H1 (cell line): Measurements from ENCODE around the gene DCLK1. TPM values are rescaled to one million over a fixed set of nuclear protein-coding genes. Genes with fewer than 3 reads are reported as not detected.
A peak's percentile ranks its signal among the peaks of the same experiment; 100 is the strongest.

ENCODE experiments used
- CTCF ChIA-PET: fragments of 300-600 bp; sonication (Branson Sonifier 250); formaldehyde crosslinking; loops from one replicate; lab custom pipeline; 2021; ENCODE audit not compliant: partially characterized antibody; lab: Charles Lee
- POLR2A ChIA-PET: fragments of 300-600 bp; sonication (Branson Sonifier 250); formaldehyde crosslinking; loops from one replicate; lab custom pipeline; 2021; ENCODE audit warnings: inconsistent platforms; ENCODE audit not compliant: partially characterized antibody; lab: Charles Lee
- DNase-seq, 2 experiments: peaks; one replicate each; pipeline versions ENCODE4 v3.0.0 to v3.0.0-alpha.2; 2010 to 2022; ENCODE audit warnings: low spot score in 2 of 2, low read depth in 1 of 2, mixed read lengths in 1 of 2
- FAIRE-seq: peaks from 2 replicates; lab custom pipeline; 2011; peaks lifted over from hg19 to GRCh38; lab: Jason Lieb, UNC
- H2AFZ ChIP-seq: 2 replicates; pipeline ENCODE4 v1.8.1; 2012; ENCODE audit warnings: low read length, inconsistent platforms
- H2AK5ac ChIP-seq: 2 replicates; pipeline ENCODE4 v1.6.1; 2013; ENCODE audit warnings: low read depth, low read length
- H2BK120ac ChIP-seq: replicated peaks from 2 replicates; pipeline ENCODE3; 2013; ENCODE audit warnings: low read depth, low read length, inconsistent platforms
- H2BK12ac ChIP-seq: 2 replicates; pipeline ENCODE4 v1.6.1; 2013; ENCODE audit warnings: low read depth, low read length
- H2BK15ac ChIP-seq: 2 replicates; pipeline ENCODE4 v1.6.1; 2013; ENCODE audit warnings: low read length
- H2BK20ac ChIP-seq: 2 replicates; pipeline ENCODE4 v1.6.1; 2013; ENCODE audit warnings: low read length
- H2BK5ac ChIP-seq: 2 replicates; pipeline ENCODE4 v1.6.1; 2013; ENCODE audit warnings: low read depth, low read length
- H3K14ac ChIP-seq: 2 replicates; pipeline ENCODE4 v1.6.1; 2013; ENCODE audit warnings: inconsistent platforms; ENCODE audit not compliant: insufficient read length
- H3K18ac ChIP-seq: 2 replicates; pipeline ENCODE4 v1.6.1; 2013; ENCODE audit warnings: low read length; ENCODE audit errors: extremely low read depth
- H3K23ac ChIP-seq: 2 replicates; pipeline ENCODE4 v1.6.1; 2013; ENCODE audit warnings: inconsistent platforms; ENCODE audit not compliant: insufficient read length
- H3K23me2 ChIP-seq: 2 replicates; pipeline ENCODE4 v1.6.1; 2013; ENCODE audit warnings: low read depth, low read length
- H3K27ac ChIP-seq: 2 replicates; pipeline ENCODE4 v1.6.1; 2011; ENCODE audit warnings: low read depth, low read length, inconsistent platforms
- H3K27me3 ChIP-seq, 4 experiments: replicated peaks in 1 of 4; 1 replicate in 1 of 4; 2 replicates in 3 of 4; pipeline versions ENCODE4 v1.6.1 to v1.8.1; 2011 to 2013; ENCODE audit warnings: low read length in 3 of 4, mild to moderate bottlenecking in 3 of 4, inconsistent platforms in 2 of 4, mixed read lengths in 2 of 4, moderate library complexity in 1 of 4; ENCODE audit not compliant: control insufficient read depth in 3 of 4, insufficient read depth in 3 of 4; ENCODE audit errors: extremely low read depth in 1 of 4
- H3K36me3 ChIP-seq, 4 experiments: 2 replicates each; pipeline versions ENCODE4 v1.6.1 to v1.8.1; 2011 to 2013; ENCODE audit warnings: mild to moderate bottlenecking in 4 of 4, low read length in 3 of 4, moderate library complexity in 2 of 4, control low read depth in 1 of 4, inconsistent platforms in 1 of 4; ENCODE audit not compliant: insufficient read depth in 4 of 4, control insufficient read depth in 2 of 4
- H3K4ac ChIP-seq: replicated peaks from 2 replicates; pipeline ENCODE3; 2013; ENCODE audit warnings: low read length, low read depth, mixed read lengths, inconsistent platforms; ENCODE audit not compliant: insufficient read length
- H3K4me1 ChIP-seq, 4 experiments: replicated peaks in 1 of 4; 1 replicate in 1 of 4; 2 replicates in 3 of 4; pipeline versions ENCODE4 v1.6.1 to v1.8.1; 2011 to 2013; ENCODE audit warnings: low read length in 3 of 4, inconsistent platforms in 2 of 4, mixed read lengths in 1 of 4; ENCODE audit not compliant: insufficient read depth in 4 of 4, control insufficient read depth in 3 of 4
- H3K4me2 ChIP-seq, 2 experiments: 2 replicates each; pipeline versions ENCODE4 v1.6.1 to v1.8.1; 2011 to 2013; ENCODE audit warnings: low read depth in 2 of 2, low read length in 2 of 2, control low read depth in 1 of 2, inconsistent platforms in 1 of 2, mild to moderate bottlenecking in 1 of 2; ENCODE audit not compliant: insufficient read depth in 1 of 2
- H3K4me3 ChIP-seq, 4 experiments: fragments of 200-600, 300-600 bp in 1 of 4; sonication (generic), shearing (Covaris generic), sonication (Bioruptor Twin) in 1 of 4; 2 replicates each; pipeline versions ENCODE4 v1.5.1 to v1.8.1; 2011 to 2016; ENCODE audit warnings: low read length in 4 of 4, low read depth in 3 of 4, control low read depth in 2 of 4, inconsistent platforms in 2 of 4, mild to moderate bottlenecking in 2 of 4, mixed read lengths in 1 of 4, moderate library complexity in 1 of 4; ENCODE audit not compliant: insufficient read depth in 2 of 4; ENCODE audit errors: extremely low read depth in 1 of 4
- H3K56ac ChIP-seq: replicated peaks from 2 replicates; pipeline ENCODE3; 2013; ENCODE audit warnings: low read depth, mild to moderate bottlenecking, mixed read lengths, low read length, inconsistent platforms; ENCODE audit not compliant: insufficient read length
- H3K79me1 ChIP-seq: 2 replicates; pipeline ENCODE4 v1.6.1; 2013; ENCODE audit warnings: low read depth, low read length, control low read depth
- H3K79me2 ChIP-seq, 2 experiments: 2 replicates each; pipeline versions ENCODE4 v1.6.1 to v1.8.1; 2012 to 2013; ENCODE audit warnings: low read length in 2 of 2, mild to moderate bottlenecking in 2 of 2, inconsistent platforms in 1 of 2; ENCODE audit not compliant: insufficient read depth in 2 of 2, control insufficient read depth in 1 of 2
- H3K9ac ChIP-seq, 4 experiments: replicated peaks in 1 of 4; 1 replicate in 1 of 4; 2 replicates in 3 of 4; pipeline versions ENCODE4 v1.6.1 to v1.8.1; 2011 to 2013; ENCODE audit warnings: low read depth in 3 of 4, low read length in 3 of 4, control low read depth in 2 of 4, mild to moderate bottlenecking in 2 of 4, moderate library complexity in 2 of 4, inconsistent platforms in 1 of 4; ENCODE audit errors: extremely low read depth in 1 of 4
- H3K9me3 ChIP-seq, 2 experiments: 2 replicates each; pipeline versions ENCODE4 v1.6.1 to v1.8.1; 2012 to 2013; ENCODE audit warnings: mild to moderate bottlenecking in 2 of 2, moderate library complexity in 2 of 2, control low read depth in 1 of 2, inconsistent platforms in 1 of 2, low read depth in 1 of 2, low read length in 1 of 2, mixed read lengths in 1 of 2; ENCODE audit not compliant: insufficient read depth in 2 of 2
- H4K20me1 ChIP-seq, 2 experiments: replicated peaks in 1 of 2; 2 replicates each; pipeline versions ENCODE3 to v1.8.1; 2011 to 2013; ENCODE audit warnings: inconsistent platforms in 2 of 2, low read length in 2 of 2, mild to moderate bottlenecking in 1 of 2; ENCODE audit not compliant: insufficient read depth in 2 of 2, control insufficient read depth in 1 of 2
- H4K5ac ChIP-seq: 2 replicates; pipeline ENCODE4 v1.6.1; 2013; ENCODE audit warnings: low read length, low read depth, mixed read lengths, inconsistent platforms; ENCODE audit not compliant: insufficient read length
- H4K8ac ChIP-seq: 2 replicates; pipeline ENCODE4 v1.8.0; 2013; ENCODE audit warnings: mild to moderate bottlenecking, moderate library complexity, low read length, inconsistent platforms; ENCODE audit not compliant: insufficient read depth; ENCODE audit errors: extremely low read depth
- H4K91ac ChIP-seq: replicated peaks from 2 replicates; pipeline ENCODE3; 2013; ENCODE audit warnings: low read length, mixed read lengths, inconsistent platforms; ENCODE audit not compliant: insufficient read length
- YY1 ChIP-seq: IDR thresholded peaks from 2 replicates; pipeline ENCODE4 v1.6.1; 2011; ENCODE audit warnings: low read depth, mild to moderate bottlenecking, low read length
- WGBS, 2 experiments: shearing (Covaris generic) in 1 of 2; methylation state at CpG; one replicate each; pipeline versions ENCODE4 v1.1.6 to v1.1.7; 2013 to 2015; ENCODE audit warnings: low lambda C conversion rate in 2 of 2, mixed read lengths in 2 of 2, inconsistent platforms in 1 of 2, low coverage in 1 of 2, missing lambda C conversion rate in 1 of 2; ENCODE audit not compliant: insufficient replicate concordance in 2 of 2, insufficient coverage in 1 of 2, insufficient read length in 1 of 2; ENCODE audit errors: extremely low coverage in 1 of 2, missing lambda C conversion rate in 1 of 2; 5-methylcytosine and 5-hydroxymethylcytosine counted together
- polyA plus RNA-seq, 7 experiments: library from polyadenylated mRNA; depleted of rRNA in 3 of 7; stranded (reverse) in 5 of 7; unstranded in 2 of 7; fragments of >200 nt in 5 of 7; fragments of 200-250 nt in 2 of 7; gene quantifications; 1 replicate in 5 of 7; 2 replicates in 1 of 7; 4 replicates in 1 of 7; pipeline versions ENCODE4 v1.2.1 to v1.2.3, GENCODE V29; 2011 to 2013; ENCODE audit warnings: missing spikeins in 2 of 7, mixed read lengths in 2 of 7
- total RNA-seq: library from RNA; stranded (reverse); fragmentation: NEBNext Ultra II Directional; extraction: Animal tissue kit (Norgen Biotek cat#: 25700); gene quantifications from 2 replicates; pipeline ENCODE4 v1.2.1, GENCODE V29; 2021
- TF ChIP-seq, protein P1 (sequence below): IDR thresholded peaks from 2 replicates; pipeline ENCODE4 v1.6.1; 2012; ENCODE audit warnings: low read length, inconsistent platforms

The DCLK1 gene
- total and polyA plus RNA-seq, 2 of the 8 experiments (the other 6 are each of a cell fraction or from before 2014, with no cell fraction given): 22.8 to 41.0 TPM

DNA sequence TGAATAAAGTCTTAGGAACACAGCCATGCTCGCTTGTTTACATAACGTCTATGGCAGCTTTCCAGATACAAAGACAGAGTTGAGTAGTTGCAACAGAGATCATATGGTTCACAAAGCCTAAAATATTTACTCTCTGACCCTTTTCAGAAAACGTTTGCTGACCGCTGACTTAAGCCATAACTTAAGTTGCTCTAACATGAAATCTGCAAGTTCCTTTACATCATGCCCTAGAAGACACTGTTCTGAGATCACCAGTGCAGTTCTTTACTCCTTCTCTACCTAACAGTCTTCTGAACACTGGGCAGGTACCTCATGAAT, 166.4 kb downstream of the DCLK1 start:
- 81% methylated on average over 4 of the region's 4 CpGs; no CpG with 5 or more reads in 1 of the 2 experiments for WGBS, 2 experiments
- Histone ChIP-seq H3K4ac (no peak overlapping the region), H4K8ac (no peak overlapping the region), H4K91ac (no peak overlapping the region), H3K56ac (no peak overlapping the region), H2BK12ac (no peak overlapping the region), H3K23me2 (no peaks in the 10 kb centered on the region; the same call in 1 of the 2 replicates), H3K27me3 (no peaks in the 10 kb centered on the region), H3K79me2 (no peaks in the 10 kb centered on the region), H3K27ac (no peak overlapping the region), H2BK5ac (no peak overlapping the region), H2BK20ac (no peak overlapping the region), H2BK120ac (no peak overlapping the region), H3K79me1 (no peaks in the 10 kb centered on the region), H2BK15ac (no peak overlapping the region), H4K20me1 (no peaks in the 10 kb centered on the region), H3K9ac (no peak overlapping the region), H3K9me3 (peaks cover 13 to 15% of the 10 kb centered on the region in 2 experiments; a peak in 2 of 4 replicates), H3K36me3 (no peaks in the 10 kb centered on the region; a peak in 1 of 8 replicates), H3K23ac (no peak overlapping the region), H3K14ac (peak overlapping the region; percentile 91), H3K18ac (no peak overlapping the region), H4K5ac (no peak overlapping the region), H2AFZ (no peak overlapping the region), H3K4me1 (no peaks in the 10 kb centered on the region), H3K4me3 (no peak overlapping the region), H3K4me2 (no peak overlapping the region), H2AK5ac (no peak overlapping the region)
- FAIRE-seq (peak; percentile 32), DNase-seq (no peak)
- ChIA-PET POLR2A (no interaction called here), CTCF (no interaction called here)
- TF ChIP-seq, protein P1, sequence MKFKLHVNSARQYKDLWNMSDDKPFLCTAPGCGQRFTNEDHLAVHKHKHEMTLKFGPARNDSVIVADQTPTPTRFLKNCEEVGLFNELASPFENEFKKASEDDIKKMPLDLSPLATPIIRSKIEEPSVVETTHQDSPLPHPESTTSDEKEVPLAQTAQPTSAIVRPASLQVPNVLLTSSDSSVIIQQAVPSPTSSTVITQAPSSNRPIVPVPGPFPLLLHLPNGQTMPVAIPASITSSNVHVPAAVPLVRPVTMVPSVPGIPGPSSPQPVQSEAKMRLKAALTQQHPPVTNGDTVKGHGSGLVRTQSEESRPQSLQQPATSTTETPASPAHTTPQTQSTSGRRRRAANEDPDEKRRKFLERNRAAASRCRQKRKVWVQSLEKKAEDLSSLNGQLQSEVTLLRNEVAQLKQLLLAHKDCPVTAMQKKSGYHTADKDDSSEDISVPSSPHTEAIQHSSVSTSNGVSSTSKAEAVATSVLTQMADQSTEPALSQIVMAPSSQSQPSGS: no peak
- no peak for TF ChIP-seq YY1
